GM21423 (cell line): ENCODE measurements around the gene ZFP57.

Experiments used
- ATAC-seq: cut with Tn5 transposase; IDR thresholded peaks from one replicate; pipeline ENCODE4 v1.9.1; 2021; ENCODE audit warnings: mild to moderate bottlenecking, moderate library complexity; ENCODE audit not compliant: unreplicated experiment

The ZFP57 gene

GRCh38 chr6:29680904-29681303 lies at the start of gene ZFP57:
Gene ZFP57, minus strand, starts transcription at chr6:29681152. Its CDS starts 4,149 bp downstream, at chr6:29677003.
- ATAC-seq, result no peak

GRCh38 chr6:29730575-29731126 lies 49.7 kb upstream of the ZFP57 start:
- ATAC-seq, result no peak

- no peak for ATAC-seq
These were observed 48.9 kb upstream of the ZFP57 start for GRCh38 chr6:29729774-29730328.

GRCh38 chr6:29728875-29729270 lies 47.9 kb upstream of the ZFP57 start:
- no peak for ATAC-seq

GRCh38 chr6:29728173-29728874 lies 47.4 kb upstream of the ZFP57 start:
- ATAC-seq, result no peak

GRCh38 chr6:29727637-29728036 lies 46.7 kb upstream of the ZFP57 start:
- no peak for ATAC-seq

- ATAC-seq, result no peak
These were observed 45.7 kb upstream of the ZFP57 start for GRCh38 chr6:29726571-29727194.

- no peak for ATAC-seq
These were observed 45.0 kb upstream of the ZFP57 start for GRCh38 chr6:29726001-29726400.

GRCh38 chr6:29724937-29725869 lies 44.3 kb upstream of the ZFP57 start:
- no peak for ATAC-seq

GRCh38 chr6:29723666-29724588 lies 43.0 kb upstream of the ZFP57 start:
- ATAC-seq, result peak; percentile 37

GRCh38 chr6:29723262-29723665 lies 42.3 kb upstream of the ZFP57 start, which contains the start of gene HLA-F:
Gene HLA-F, plus strand, starts transcription at chr6:29723434. Its CDS starts 30 bp downstream, at chr6:29723464.
- peak; percentile 83 for ATAC-seq

- ATAC-seq, result no peak
These were observed 39.9 kb upstream of the ZFP57 start for GRCh38 chr6:29720863-29721262.

- no peak for ATAC-seq
These were observed 29.5 kb upstream of the ZFP57 start for GRCh38 chr6:29710281-29710941.

GRCh38 chr6:29709188-29709587 lies 28.2 kb upstream of the ZFP57 start:
- ATAC-seq, result peak; percentile 34

- peak; percentile 56 for ATAC-seq
These were observed 27.7 kb upstream of the ZFP57 start for GRCh38 chr6:29708432-29709179.

GRCh38 chr6:29705389-29706231 lies 24.7 kb upstream of the ZFP57 start:
- no peak for ATAC-seq

GRCh38 chr6:29702519-29703103 lies 21.7 kb upstream of the ZFP57 start:
- no peak for ATAC-seq
